GM12872 (cell line): ENCODE measurements around the gene HRC.

Source experiments
- TF ChIP-seq, protein P1 (sequence below): IDR thresholded peaks from 3 replicates; pipeline ENCODE4 v1.5.1; 2011; ENCODE audit warnings: low read depth, mild to moderate bottlenecking, low read length, moderate library complexity; ENCODE audit not compliant: insufficient read depth

The HRC gene, protein sequence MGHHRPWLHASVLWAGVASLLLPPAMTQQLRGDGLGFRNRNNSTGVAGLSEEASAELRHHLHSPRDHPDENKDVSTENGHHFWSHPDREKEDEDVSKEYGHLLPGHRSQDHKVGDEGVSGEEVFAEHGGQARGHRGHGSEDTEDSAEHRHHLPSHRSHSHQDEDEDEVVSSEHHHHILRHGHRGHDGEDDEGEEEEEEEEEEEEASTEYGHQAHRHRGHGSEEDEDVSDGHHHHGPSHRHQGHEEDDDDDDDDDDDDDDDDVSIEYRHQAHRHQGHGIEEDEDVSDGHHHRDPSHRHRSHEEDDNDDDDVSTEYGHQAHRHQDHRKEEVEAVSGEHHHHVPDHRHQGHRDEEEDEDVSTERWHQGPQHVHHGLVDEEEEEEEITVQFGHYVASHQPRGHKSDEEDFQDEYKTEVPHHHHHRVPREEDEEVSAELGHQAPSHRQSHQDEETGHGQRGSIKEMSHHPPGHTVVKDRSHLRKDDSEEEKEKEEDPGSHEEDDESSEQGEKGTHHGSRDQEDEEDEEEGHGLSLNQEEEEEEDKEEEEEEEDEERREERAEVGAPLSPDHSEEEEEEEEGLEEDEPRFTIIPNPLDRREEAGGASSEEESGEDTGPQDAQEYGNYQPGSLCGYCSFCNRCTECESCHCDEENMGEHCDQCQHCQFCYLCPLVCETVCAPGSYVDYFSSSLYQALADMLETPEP

DNA sequence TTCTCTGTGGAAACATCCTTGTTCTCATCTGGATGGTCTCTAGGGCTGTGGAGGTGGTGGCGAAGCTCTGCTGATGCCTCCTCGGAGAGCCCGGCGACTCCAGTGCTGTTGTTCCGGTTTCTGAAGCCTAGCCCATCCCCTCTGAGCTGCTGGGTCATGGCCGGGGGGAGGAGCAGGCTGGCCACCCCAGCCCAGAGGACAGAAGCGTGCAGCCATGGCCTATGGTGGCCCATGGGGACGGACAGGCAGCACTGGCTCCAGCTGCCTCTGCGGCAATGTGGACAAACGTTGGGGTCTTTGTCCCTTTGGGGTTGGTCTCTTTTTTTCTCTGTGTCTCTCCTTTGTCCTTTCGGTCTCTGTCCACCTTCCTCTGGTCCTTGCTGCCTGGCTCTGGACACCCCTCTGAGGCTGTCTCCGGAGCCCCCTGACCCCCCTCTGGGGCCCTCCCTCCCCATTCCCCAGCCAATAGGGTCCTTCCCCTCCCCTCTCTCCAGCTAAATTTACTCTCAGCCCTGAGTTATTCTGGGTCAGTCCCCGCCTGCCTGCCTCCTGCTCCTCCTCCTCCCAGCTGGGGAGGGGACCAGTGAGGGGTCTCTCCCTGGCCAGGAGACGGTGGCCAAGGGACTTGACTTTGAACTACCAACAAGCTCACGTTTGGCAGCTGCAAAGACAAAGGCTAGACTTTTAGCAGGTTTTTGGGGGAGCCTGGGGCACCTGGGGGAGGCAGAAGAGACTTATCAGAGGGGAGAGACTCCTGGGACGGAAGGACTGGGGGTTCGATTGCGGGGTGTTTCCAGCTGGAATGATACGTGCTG lies at the start of gene HRC:
TSS of gene HRC (minus strand) at position 392 of the 815 bp plus-strand sequence. CDS start at position 233, 159 bp downstream.
- TF ChIP-seq, protein P1, sequence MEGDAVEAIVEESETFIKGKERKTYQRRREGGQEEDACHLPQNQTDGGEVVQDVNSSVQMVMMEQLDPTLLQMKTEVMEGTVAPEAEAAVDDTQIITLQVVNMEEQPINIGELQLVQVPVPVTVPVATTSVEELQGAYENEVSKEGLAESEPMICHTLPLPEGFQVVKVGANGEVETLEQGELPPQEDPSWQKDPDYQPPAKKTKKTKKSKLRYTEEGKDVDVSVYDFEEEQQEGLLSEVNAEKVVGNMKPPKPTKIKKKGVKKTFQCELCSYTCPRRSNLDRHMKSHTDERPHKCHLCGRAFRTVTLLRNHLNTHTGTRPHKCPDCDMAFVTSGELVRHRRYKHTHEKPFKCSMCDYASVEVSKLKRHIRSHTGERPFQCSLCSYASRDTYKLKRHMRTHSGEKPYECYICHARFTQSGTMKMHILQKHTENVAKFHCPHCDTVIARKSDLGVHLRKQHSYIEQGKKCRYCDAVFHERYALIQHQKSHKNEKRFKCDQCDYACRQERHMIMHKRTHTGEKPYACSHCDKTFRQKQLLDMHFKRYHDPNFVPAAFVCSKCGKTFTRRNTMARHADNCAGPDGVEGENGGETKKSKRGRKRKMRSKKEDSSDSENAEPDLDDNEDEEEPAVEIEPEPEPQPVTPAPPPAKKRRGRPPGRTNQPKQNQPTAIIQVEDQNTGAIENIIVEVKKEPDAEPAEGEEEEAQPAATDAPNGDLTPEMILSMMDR = no peak

DNA sequence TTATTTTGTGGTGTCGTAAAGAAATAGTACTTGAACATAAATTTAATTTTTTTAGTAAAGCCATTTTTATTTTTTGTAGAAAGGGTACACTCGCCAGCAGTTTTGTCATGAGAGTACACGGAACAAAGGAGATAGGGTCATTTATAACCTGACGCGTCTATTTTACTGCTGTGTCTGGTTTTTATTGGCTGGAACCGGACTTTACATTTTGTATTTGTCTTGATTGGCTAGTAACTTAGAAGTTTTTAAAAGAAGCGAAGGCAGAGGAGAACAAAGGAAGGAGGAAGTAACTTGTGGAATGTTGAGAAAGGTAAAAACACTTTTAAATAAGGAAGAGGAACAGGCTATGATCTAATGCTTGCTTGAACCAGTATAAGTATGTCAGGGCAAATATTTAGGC lies 45.8 kb upstream of the HRC start:
- TF ChIP-seq, protein P1 = no peak

DNA sequence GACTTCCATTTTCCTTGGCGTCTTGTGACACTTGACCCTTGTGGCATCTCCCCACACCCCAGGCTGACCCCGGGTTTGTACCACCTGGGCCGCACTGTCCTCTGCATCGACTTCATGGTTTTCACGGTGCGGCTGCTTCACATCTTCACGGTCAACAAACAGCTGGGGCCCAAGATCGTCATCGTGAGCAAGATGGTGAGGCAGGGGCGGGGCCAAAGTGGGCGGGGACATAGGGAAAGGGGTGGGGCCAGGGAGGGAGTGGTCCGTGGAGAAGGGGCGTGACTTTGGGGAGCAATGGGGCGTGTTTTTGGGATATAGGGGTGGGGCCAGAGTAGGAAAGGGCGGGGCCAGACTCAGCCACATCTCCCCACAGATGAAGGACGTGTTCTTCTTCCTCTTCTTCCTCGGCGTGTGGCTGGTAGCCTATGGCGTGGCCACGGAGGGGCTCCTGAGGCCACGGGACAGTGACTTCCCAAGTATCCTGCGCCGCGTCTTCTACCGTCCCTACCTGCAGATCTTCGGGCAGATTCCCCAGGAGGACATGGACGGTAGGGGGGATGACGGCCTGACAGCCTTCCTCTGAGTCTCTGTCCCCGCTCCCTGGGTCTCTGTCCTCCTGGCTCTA lies 45.2 kb upstream of the HRC start:
- TF ChIP-seq, protein P1 = no peak

DNA sequence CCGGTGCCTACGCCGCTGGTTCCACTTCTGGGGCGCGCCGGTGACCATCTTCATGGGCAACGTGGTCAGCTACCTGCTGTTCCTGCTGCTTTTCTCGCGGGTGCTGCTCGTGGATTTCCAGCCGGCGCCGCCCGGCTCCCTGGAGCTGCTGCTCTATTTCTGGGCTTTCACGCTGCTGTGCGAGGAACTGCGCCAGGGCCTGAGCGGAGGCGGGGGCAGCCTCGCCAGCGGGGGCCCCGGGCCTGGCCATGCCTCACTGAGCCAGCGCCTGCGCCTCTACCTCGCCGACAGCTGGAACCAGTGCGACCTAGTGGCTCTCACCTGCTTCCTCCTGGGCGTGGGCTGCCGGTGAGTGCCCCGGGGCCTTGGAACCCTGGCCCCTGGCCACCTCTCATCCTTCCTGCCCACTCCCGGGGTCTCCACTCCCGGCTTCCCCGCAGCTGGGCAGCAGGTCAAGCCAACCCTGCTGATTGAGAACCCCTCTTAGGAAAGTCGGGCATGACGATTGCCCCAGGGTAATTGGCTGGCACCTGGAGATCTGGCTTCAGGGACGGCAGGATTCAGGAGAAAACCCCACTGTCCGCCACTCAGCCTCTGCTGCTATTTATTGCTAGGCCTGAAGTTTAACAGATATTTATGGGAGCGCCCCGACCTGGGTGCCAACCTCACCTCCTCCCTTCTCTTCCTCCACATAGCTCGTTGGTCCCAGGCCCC lies 41.5 kb upstream of the HRC start:
- TF ChIP-seq, protein P1 = no peak

DNA sequence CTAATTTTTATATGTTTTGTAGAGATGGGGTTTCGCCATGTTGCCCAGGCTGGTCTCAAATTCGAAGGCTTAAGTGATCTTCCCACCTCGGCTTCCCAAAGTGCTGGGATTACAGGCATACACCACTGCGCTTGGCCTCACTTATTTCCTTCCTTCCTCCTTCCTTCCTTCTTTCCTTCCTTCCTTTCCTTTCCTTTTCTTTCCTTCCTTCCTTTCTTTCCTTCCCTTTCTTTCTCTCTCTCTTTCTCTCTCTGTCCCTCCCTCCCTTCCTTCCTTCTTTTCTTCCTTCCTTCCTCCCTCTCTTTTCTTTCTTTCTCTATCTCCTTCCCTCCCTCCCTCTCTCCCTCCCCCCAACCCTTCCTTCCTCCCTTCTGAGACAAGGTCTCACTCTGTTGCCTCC lies 39.2 kb upstream of the HRC start:
- TF ChIP-seq, protein P1 = no peak

DNA sequence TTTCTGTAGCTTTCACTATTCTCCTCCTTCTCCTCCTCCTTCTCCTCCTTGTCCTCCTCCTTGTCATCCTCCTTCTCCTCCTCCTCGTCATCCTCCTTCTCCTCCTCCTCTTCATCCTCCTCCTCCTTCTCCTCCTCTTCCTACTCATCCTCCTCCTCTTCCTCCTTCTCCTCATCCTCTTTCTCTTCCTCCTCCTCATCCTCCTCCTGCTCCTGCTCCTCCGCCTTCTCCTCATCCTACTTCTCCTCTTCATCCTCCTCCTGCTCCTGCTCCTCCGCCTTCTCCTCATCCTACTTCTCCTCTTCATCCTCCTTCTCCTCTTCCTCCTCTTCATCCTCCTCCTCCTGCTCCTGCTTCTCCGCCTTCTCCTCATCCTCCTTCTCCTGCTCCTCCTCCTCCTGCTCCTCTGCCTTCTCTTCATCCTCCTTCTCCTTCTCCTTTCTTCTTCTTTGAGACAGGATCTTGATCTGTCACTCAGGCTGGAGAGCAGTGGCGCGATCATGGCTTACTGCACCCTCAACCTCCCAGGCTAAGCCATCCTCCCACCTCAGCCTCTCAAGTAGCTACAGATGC lies 38.7 kb upstream of the HRC start:
- TF ChIP-seq, protein P1 = no peak
